Astrocyte (in vitro differentiated cells and primary cell): Measurements from ENCODE around the gene TCF7L2. TPM values are rescaled to one million over a fixed set of nuclear protein-coding genes. Genes with fewer than 3 reads are reported as not detected.

ENCODE experiments used
- DNase-seq: peaks from one replicate; pipeline ENCODE4 v3.0.0-alpha.2; 2010; ENCODE audit warnings: low read depth
- FAIRE-seq: peaks from 2 replicates; lab custom pipeline; 2011; peaks lifted over from hg19 to GRCh38; lab: Jason Lieb, UNC
- H2AFZ ChIP-seq: 2 replicates; pipeline ENCODE4 v1.6.0; 2012; ENCODE audit warnings: low read depth, low read length, inconsistent platforms
- H3K27ac ChIP-seq: 2 replicates; pipeline ENCODE4 v1.5.1; 2011; ENCODE audit warnings: low read depth, low read length, inconsistent platforms
- H3K27me3 ChIP-seq: 2 replicates; pipeline ENCODE4 v1.6.0; 2011; ENCODE audit warnings: low read length, inconsistent platforms; ENCODE audit not compliant: insufficient read depth
- H3K36me3 ChIP-seq: 2 replicates; pipeline ENCODE4 v1.5.1; 2011; ENCODE audit warnings: low read length, inconsistent platforms; ENCODE audit not compliant: insufficient read depth
- H3K4me1 ChIP-seq: 2 replicates; pipeline ENCODE4 v1.5.1; 2011; ENCODE audit warnings: low read length, inconsistent platforms; ENCODE audit not compliant: insufficient read depth
- H3K4me2 ChIP-seq: 2 replicates; pipeline ENCODE4 v1.6.0; 2012; ENCODE audit warnings: low read length, inconsistent platforms
- H3K4me3 ChIP-seq: 2 replicates; pipeline ENCODE4 v1.5.1; 2011; ENCODE audit warnings: low read depth, mild to moderate bottlenecking, low read length, inconsistent platforms; ENCODE audit not compliant: insufficient read depth
- H3K79me2 ChIP-seq: 2 replicates; pipeline ENCODE4 v1.6.0; 2012; ENCODE audit warnings: mild to moderate bottlenecking, low read length, inconsistent platforms; ENCODE audit not compliant: insufficient read depth
- H3K9ac ChIP-seq: 2 replicates; pipeline ENCODE4 v1.6.0; 2012; ENCODE audit warnings: mild to moderate bottlenecking, low read length, inconsistent platforms
- H3K9me3 ChIP-seq: 2 replicates; pipeline ENCODE4 v1.5.1; 2012; ENCODE audit warnings: low read depth, mild to moderate bottlenecking, low read length, inconsistent platforms; ENCODE audit not compliant: insufficient read depth
- H4K20me1 ChIP-seq: 2 replicates; pipeline ENCODE4 v1.6.0; 2012; ENCODE audit warnings: low read length, inconsistent platforms; ENCODE audit not compliant: insufficient read depth
- H3K27ac Mint-ChIP-seq: one replicate; pipeline ENCODE4 v1.8.0; 2021; ENCODE audit warnings: mild to moderate bottlenecking, mixed read lengths; ENCODE audit not compliant: unreplicated experiment
- H3K27me3 Mint-ChIP-seq: one replicate; pipeline ENCODE4 v1.8.0; 2021; ENCODE audit warnings: low read depth, mixed read lengths; ENCODE audit not compliant: unreplicated experiment
- H3K36me3 Mint-ChIP-seq: one replicate; pipeline ENCODE4 v1.8.0; 2021; ENCODE audit warnings: low read depth, mixed read lengths; ENCODE audit not compliant: unreplicated experiment
- H3K4me1 Mint-ChIP-seq: one replicate; pipeline ENCODE4 v1.8.0; 2021; ENCODE audit warnings: low read depth, mixed read lengths; ENCODE audit not compliant: unreplicated experiment
- H3K4me3 Mint-ChIP-seq: one replicate; pipeline ENCODE4 v1.8.0; 2021; ENCODE audit warnings: mild to moderate bottlenecking, moderate library complexity, mixed read lengths; ENCODE audit not compliant: unreplicated experiment
- H3K9me3 Mint-ChIP-seq: one replicate; pipeline ENCODE4 v1.8.0; 2021; ENCODE audit warnings: mild to moderate bottlenecking, mixed read lengths; ENCODE audit not compliant: unreplicated experiment
- EZH2 ChIP-seq: IDR thresholded peaks from 2 replicates; pipeline ENCODE4 v1.6.1; 2012; ENCODE audit warnings: mild to moderate bottlenecking, low read length, inconsistent platforms; ENCODE audit not compliant: insufficient read depth
- total RNA-seq: library from RNA; stranded (reverse); gene quantifications from 2 replicates; pipeline ENCODE4 v1.2.1, GENCODE V29; 2021
- TF ChIP-seq, protein P1 (sequence below): IDR thresholded peaks from 2 replicates; pipeline ENCODE4 v1.5.1; 2011; ENCODE audit warnings: low read depth, mild to moderate bottlenecking, inconsistent platforms, low read length, moderate library complexity; ENCODE audit not compliant: insufficient read depth

Gene TCF7L2
- total RNA-seq, 1 donor from 2014 or later: 52.4 TPM

DNA sequence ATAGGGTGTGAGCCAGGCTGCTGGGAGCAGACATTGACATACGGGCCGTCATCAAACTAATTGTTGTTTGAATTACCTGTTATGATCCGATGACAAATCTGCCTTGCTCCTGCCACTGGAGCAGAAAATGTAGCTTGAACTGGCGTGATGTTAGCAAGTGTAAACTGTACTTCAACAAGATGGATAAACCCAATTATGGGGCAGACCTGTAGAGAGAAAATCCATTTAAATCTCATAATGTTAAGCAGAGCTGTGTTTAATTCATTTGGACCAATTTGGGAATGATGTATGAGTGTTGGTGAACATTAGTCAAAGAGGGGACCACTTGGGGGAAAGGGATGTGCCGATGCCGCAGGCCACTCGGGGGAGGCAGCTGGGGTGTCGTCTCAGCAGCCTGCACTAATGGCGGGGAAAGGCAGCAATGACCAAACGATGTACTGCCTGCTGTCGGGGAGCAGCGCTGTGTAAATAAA lies 27.4 kb downstream of the TCF7L2 start:
- Histone ChIP-seq H3K27me3 (no peaks in the 10 kb centered on the region), H3K9me3 (no peaks in the 10 kb centered on the region), H3K4me2 (no peak overlapping the region), H2AFZ (no peak overlapping the region), H3K36me3 (peaks cover 5% of the 10 kb centered on the region), H3K79me2 (peaks cover 71% of the 10 kb centered on the region), H3K4me3 (no peak overlapping the region), H3K27ac (no peak overlapping the region), H3K4me1 (peaks cover 5% of the 10 kb centered on the region), H3K9ac (no peak overlapping the region), H4K20me1 (peaks cover 78% of the 10 kb centered on the region)
- no peak for TF ChIP-seq EZH2
- TF ChIP-seq, protein P1, sequence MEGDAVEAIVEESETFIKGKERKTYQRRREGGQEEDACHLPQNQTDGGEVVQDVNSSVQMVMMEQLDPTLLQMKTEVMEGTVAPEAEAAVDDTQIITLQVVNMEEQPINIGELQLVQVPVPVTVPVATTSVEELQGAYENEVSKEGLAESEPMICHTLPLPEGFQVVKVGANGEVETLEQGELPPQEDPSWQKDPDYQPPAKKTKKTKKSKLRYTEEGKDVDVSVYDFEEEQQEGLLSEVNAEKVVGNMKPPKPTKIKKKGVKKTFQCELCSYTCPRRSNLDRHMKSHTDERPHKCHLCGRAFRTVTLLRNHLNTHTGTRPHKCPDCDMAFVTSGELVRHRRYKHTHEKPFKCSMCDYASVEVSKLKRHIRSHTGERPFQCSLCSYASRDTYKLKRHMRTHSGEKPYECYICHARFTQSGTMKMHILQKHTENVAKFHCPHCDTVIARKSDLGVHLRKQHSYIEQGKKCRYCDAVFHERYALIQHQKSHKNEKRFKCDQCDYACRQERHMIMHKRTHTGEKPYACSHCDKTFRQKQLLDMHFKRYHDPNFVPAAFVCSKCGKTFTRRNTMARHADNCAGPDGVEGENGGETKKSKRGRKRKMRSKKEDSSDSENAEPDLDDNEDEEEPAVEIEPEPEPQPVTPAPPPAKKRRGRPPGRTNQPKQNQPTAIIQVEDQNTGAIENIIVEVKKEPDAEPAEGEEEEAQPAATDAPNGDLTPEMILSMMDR: no peak
- Mint-ChIP-seq H3K36me3 (peaks cover 19% of the 10 kb centered on the region), H3K27ac (no peak overlapping the region), H3K27me3 (no peaks in the 10 kb centered on the region), H3K4me1 (peaks cover 27% of the 10 kb centered on the region), H3K9me3 (no peaks in the 10 kb centered on the region), H3K4me3 (no peak overlapping the region)
- no peak for FAIRE-seq
- no peak for DNase-seq

DNA sequence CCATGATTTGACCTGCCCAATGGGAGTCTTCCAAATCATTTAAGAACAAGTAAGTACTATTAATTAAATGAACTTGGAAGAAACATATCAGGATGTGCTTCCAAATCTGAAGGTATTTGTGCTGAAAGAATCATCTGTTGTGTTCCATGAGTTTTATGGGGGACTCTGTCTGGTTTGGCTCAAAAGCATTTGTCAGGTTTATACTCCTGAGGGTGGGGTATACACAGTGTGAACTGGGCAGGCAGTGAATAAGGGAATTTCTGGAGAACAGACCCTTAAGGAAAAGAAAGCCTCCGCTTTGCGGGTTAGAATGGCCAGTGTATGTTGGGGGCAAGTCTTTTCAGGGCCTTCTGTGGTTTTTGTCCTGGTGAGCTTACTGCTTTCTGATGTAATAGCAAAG lies 29.9 kb downstream of the TCF7L2 start:
- DNase-seq (no peak), FAIRE-seq (no peak)
- H3K4me3 ChIP-seq: no peak overlapping the region
- no peaks in the 10 kb centered on the region for H3K9me3 Mint-ChIP-seq
- peaks cover 13% of the 10 kb centered on the region for H3K36me3 Mint-ChIP-seq
- H3K4me3 Mint-ChIP-seq: no peak overlapping the region
- H3K27me3 Mint-ChIP-seq: no peaks in the 10 kb centered on the region
- peak overlapping the region; percentile 79 for H3K27ac Mint-ChIP-seq
- peaks cover 72% of the 10 kb centered on the region for H3K79me2 ChIP-seq
- no peak overlapping the region for H3K27ac ChIP-seq
- H3K27me3 ChIP-seq: no peaks in the 10 kb centered on the region
- no peaks in the 10 kb centered on the region for H3K9me3 ChIP-seq
- TF ChIP-seq, protein P1: no peak
- no peak for TF ChIP-seq EZH2
- peaks cover 84% of the 10 kb centered on the region for H4K20me1 ChIP-seq
- H3K4me2 ChIP-seq: no peak overlapping the region
- H3K36me3 ChIP-seq: peaks cover 3% of the 10 kb centered on the region
- no peak overlapping the region for H2AFZ ChIP-seq
- no peak overlapping the region for H3K9ac ChIP-seq
- H3K4me1 Mint-ChIP-seq: peaks cover 42% of the 10 kb centered on the region
- peaks cover 5% of the 10 kb centered on the region for H3K4me1 ChIP-seq

DNA sequence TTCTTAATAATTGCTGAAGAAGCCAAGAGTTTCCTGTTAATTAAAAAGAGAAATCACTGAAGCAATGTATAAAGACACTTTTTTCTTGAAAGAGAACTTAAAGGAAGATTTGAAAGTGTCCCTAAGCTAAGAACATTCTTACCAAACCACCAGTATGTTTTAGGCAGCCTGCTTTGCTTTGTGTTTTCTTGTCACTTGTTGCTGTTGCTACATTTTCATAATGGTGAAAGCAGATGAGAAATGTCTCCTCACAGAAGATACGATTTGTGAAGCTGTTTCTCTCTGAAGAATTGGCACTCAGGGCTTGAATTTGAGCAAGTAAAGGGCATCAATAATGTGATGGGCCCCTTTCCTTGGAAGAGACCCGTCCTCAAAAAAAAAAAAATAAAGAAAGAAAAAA lies 30.9 kb downstream of the TCF7L2 start:
- Histone ChIP-seq H2AFZ (no peak overlapping the region), H3K9me3 (no peaks in the 10 kb centered on the region), H3K27me3 (no peaks in the 10 kb centered on the region), H3K4me2 (no peak overlapping the region), H3K4me1 (peaks cover 15% of the 10 kb centered on the region), H4K20me1 (peaks cover 88% of the 10 kb centered on the region), H3K4me3 (no peak overlapping the region), H3K9ac (no peak overlapping the region), H3K79me2 (peaks cover 73% of the 10 kb centered on the region), H3K27ac (no peak overlapping the region), H3K36me3 (peaks cover 3% of the 10 kb centered on the region)
- peaks cover 52% of the 10 kb centered on the region for H3K4me1 Mint-ChIP-seq
- H3K36me3 Mint-ChIP-seq: peaks cover 13% of the 10 kb centered on the region
- DNase-seq: no peak
- no peaks in the 10 kb centered on the region for H3K9me3 Mint-ChIP-seq
- H3K4me3 Mint-ChIP-seq: no peak overlapping the region
- TF ChIP-seq EZH2: no peak
- TF ChIP-seq, protein P1: no peak
- H3K27ac Mint-ChIP-seq: peak overlapping the region; percentile 79
- FAIRE-seq: no peak
- no peaks in the 10 kb centered on the region for H3K27me3 Mint-ChIP-seq
